NK-92 treated with Interleukin-12 subunit alpha and Interleukin-12 subunit beta, amount 100 ng/mL, for 24 hours (cell line): ENCODE data around the gene C5.

ENCODE experiments used
- DNase-seq: peaks from one replicate; lab custom pipeline; 2025; lab: John Stamatoyannopoulos, UW

The C5 gene

DNA sequence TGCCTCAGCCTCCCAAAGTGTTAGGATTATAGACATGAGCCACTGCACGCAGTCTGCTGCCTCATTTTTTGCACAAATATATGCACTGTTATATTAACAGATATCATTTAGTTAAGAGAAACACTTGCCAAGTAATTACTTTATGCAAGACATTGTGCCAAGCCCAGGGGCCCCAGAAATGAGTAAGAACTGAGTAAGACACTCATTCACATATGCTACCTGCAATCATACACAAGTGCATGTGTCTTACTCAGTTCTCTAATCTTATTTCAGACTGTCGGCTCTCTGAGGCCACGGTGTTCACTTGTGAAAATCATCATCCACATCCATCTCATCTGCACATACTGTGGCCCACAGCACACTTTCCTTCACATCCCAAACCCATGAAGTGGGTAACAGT is 139.4 kb downstream of the C5 start:
- no peak for DNase-seq

DNA sequence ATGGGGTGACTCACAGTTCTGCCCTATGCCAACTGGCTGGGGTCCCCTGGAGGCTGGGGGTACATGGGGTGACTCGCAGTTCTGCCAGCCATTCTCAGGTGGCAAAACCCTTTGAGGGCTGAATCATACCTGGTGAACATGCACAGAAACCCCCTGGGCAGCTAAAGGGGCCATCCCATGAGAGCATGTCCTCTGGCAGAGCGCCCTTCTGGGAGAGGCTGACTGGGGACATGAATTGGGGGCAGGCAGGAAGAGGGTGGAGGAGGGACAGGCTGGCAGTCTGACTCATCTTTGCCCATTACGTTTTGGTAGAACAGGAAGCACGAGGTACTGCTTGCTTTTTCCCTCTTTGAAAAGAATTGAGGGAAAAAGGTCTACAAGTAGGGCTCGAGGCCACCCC is 140.2 kb downstream of the C5 start:
- no peak for DNase-seq

DNA sequence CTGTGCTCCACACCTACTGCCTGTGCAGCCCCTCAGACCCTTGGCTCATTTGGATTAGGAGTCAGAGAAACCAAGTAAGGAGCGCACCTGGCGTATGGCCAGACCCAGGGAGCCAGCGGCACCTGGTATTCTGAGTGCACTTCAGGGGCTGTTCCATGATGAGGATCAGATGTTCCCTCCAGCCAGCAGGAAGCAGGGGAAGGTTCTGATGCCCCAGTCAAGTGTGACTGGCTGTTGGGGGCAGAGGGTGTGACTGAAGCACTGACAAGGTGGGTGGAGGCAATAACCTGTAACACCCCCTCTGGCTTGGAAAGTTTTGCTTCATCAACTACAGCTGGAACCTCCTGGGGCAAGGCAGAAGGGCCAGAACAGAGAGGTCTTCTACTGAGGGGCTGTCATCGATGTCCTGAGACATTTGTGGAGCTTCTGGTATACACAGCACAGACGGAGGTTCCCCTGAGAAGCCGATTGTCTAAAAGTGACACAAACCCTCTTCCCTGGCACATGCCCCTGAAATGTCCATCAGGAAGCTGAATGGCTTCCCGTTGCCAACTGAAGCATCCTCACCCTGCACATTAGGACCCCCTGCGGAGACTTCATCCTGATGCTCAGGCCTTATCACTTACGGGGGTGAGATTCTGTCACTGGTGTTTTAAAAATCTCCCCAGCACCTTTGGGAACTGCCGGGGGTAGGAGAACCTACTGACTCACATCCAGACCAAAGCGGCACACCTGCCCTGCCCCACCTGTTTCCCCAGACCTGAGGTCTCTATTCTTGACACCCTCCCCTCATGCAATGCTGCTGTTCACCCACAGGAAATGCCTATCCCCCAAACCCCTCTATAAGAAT is 144.5 kb downstream of the C5 start:
- DNase-seq: no peak

GRCh38 chr9:120904978-120905301 is 145.1 kb downstream of the C5 start:
- no peak for DNase-seq

DNA sequence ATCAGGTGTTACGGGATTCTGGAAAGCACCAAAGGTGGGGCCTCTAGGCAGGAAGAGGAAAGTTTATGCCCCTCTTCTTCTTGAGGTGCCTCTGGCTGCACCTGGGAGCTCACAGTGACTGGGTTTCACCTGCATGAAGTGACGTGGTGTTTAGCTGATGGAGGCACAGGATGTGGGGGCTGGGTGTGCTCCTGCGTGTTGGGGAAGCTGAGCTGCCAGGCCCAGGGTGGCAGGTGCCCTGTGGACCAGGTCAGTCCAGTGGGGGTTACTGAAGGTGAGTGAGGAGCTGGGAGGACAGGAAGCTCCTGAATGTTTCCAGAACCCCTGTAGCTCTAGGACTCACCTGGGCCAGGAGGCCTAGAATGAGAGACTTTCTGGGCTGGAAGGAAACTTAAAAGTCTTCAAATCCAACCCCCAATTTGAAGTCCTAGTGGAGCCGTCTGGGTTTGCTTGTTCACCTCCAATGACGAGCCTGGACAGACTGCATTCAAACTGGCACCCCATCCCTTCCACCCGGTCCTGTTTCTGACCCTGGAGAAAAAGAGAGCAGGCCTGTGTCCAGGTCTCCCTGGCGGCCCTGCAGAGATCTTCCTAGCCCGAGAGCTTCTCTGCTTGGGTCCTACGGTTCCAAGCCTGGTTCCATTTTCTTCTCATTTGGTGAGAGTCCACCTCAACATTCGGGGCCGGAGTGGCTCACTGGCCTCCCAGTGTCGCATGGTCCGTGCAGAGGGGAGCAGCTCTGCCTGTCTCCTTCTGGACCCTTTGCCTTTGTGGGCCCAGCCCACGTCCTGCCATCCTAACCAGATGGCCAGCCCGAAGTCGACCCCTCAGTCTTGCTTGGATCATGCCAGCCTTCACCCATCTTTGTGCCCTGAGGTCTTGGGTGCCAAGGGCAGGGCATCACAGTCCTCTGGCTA is 145.8 kb downstream of the C5 start:
- DNase-seq: no peak

DNA sequence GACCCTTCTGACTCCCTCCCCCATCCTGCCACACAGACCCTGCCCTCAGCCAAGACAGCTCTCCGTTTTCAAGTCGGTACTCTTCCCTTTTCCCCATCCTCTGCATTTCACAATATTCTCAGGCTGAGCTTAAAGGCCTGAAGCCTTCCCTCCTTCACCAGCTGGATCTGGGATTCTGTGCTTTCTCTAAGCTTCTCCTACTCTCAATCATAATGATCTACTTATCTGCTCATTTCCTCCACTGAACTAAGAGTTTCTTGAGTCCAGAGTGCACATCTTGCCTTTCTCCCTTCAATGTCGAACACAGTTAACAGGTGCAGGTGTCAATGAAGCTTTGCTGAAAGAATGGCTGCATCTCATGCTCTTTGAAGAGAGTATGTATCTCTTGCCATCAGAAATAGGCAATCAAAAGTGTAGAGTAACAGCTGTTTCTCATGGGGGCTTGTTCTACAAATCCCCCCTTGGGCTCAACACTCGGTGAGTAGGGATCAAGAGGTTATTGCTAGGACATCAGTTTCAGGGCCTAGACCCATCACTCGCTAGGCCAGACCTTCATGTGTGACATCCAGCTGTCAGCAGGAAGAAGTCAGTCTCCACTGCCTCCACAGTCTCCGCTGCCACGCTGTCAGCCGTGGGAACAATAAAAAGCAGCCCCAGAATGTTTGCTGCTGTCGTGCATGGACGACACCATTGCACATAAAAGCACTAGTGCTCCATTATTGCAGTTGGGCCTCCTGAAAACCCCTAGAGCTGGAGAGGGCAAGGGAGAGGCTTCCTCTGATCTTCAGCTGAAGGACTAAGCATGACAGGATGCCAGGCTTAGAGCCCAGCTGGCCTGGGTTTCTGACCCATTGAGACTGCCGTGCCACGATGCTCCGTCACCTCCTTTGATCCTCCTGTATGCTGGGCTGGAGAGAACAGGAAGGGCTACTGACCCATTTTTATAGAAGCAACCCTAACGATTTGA is 147.2 kb downstream of the C5 start:
- DNase-seq: no peak
